ENCODE measurements around the gene CLN6.
"Not testable (repeated sequence)": the region's sequence is repeated elsewhere in the genome, so short reads cannot be mapped to it uniquely, and the experiment has no call there.

CLN6 gene

DNA sequence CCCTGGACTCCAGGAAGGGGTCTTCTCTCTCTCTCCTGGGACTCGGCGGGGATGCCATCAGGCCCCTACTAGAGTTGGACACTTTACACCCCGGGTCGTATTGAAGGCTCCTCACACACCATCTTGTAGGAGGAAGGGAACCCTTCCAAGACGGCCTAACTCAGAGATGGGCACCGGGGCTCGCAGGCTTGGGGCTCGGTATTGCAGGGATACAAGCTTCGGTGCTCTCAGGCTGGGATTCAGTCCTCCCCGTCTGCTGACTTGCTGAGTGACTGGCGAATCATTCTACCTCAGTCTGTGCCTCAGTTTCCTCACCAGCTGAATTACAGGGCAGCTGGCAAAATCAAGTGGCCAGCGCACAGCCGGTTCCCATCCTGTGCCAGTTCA is 24.0 kb downstream of the CLN6 start:
- DNase-seq: no peak

DNA sequence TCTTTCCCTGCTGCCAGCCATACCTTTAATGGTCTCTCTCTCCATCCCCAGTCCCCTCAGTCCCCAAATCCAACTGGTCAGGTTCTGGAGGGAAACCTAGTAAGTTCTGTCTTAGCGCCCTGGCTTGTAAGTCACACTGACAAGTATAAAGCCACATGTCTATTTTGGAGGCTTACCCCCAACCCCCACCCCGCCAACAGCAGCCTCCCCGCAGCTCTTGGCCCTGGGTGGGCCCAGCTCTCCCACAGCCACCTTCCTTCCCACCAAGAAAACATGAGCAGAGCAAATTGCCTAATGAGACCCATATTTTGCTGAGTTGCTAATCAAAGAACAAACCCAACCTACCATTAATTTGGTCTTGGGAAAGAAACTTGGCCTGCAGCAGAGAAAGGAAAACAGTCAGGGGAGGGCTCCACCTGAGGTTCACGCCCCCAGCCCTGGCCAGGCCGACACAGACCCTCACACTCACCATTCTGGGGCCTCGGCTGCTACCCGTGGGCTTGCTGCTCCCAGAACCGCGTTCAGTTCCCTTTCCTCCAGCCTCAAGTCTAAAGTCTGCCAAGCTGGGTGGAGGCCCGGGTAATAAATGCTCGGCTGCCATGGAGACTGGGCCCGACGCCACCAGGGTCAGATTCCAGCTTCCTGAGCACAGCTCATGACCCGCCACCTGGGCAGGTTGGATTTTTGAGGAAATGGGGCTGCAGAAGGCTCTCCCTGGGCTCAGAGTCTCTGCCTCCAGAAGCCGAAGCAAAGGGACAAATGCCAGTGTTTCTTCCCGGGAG is 24.6 kb downstream of the CLN6 start, which contains the start of gene CALML4:
Gene CALML4, minus strand, starts transcription at position 557 of the 782 bp plus-strand sequence. Its CDS starts 85 bp downstream, at position 472.
- DNase-seq: no peak

DNA sequence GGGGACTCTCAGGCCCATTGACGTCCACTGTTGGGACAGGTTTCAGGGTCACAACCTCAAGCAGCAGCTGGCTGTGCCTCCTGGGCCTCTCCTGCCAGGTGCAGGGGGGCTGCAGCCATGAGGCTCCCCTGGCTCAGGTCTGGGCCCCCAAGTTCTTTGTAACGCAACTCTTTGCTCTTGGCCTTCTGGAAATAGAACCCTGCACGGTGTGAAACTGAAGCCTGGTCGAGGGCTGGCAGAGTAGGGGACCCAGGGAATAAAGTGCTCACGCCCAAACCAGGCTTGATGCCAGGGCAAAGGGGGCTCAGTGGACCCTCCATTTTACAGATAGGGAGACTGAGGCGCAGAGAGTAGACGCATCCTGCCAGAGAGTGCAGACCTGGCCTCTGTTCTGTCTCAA is 25.2 kb downstream of the CLN6 start:
- no peak for DNase-seq

DNA sequence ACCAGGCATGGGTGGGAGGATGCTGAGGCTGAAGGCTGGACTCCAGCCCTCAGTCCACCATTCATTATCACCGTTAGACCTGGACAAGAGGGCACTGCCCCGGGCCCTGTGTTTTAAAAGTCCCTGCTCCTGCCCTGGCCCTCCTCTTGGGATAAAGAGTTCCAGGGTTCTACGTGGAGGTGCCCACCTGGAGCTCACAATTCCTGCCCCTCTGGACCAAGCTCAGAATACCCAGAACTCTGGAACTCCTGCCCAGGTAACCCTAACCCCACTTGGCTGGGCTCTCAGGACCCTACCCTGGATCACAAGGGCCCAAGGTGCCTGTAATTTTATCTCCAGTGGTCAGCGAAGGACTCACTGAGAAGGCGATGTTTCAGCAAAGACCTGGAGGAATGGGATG is 25.6 kb downstream of the CLN6 start:
- DNase-seq: no peak

DNA sequence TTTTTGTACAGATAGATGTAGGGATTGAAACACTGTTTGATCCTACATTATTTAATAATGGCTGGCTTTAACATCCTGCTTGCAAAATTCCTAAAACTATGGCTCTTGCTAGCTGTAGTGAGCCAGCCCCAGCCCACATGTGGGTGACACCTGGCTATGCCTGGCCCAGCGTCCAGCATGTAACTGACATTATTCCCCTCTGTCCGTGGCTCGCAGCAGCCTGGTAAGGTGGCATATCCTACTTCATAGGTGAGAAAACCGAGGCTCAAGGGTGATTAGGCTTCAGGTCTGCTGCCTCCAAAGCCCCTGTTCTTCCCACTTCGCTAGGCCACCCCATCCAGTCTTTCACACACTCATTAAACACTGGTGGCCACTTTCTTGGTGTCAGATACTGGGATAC is 26.0 kb downstream of the CLN6 start:
- no peak for DNase-seq

DNA sequence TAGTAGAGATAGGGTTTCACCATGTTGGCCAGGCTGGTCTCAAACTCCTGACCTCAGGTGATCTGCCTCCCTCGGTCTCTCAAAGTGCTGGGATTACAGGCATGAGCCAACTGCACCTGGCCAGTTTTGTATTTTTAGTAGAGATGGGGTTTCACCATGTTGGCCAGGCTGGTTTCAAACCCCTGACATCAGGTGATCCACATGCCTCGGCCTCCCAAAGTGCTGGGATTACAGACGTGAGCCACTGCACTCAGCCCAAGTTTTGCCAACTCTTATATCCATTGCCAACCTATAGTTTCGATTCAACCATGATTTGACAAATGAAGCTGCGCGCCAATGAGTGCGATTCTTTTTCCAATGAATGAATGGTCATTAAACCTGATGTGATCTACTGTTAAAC is 26.5 kb downstream of the CLN6 start:
- DNase-seq: not testable (repeated sequence)

DNA sequence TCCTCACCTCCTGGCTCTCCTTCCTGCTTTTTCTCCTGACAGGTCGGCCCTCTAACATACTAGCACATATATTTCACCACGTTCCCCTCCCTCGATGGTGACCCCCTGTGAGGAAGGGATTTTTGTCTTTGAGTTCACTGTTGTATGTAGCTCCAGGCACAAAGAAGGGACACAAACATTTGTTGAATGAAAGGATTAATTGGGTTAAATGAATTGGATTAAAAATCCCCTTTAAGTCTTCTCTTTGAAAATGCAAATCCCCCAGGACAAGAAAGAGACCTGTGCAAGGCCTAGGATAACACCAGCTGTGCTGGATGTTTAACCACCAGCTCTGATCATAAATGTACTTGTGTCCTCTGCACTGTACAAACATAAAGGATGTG is 27.7 kb downstream of the CLN6 start:
- no peak for DNase-seq

DNA sequence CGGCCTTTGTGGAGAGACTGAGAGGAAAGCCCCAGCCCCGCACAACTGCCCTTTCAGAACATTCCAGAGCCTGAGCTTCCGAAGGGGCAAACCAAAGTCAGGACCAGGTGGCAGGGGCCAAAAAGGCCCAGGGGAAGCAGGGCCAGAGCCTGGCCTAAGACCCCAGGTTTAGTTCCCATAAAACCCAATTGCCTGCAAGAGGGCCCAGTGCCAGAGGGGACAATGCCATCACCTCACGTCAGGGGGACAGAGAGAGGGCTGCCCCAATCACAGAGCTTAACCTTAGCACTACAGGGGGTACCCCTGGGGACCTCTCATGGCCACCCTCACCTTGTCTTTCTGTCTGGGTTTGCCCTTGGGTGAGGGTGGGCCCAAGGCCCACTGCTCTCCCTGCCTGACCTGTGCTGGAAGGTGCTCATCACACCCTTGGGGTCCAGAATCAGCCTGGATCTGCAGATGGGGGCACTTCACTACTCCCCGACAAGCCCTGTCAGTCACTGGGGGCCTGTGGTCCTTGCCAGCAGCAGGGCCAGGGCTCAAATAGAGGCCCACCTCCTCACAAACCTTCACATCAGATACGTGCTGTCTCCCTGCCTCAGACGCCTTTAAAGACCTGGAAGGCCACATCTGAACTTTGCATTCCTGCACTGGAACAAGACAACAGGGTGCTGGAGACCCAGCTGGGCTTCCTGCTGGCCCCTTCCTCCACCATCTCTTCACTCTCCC is 28.2 kb downstream of the CLN6 start:
- no peak for DNase-seq

DNA sequence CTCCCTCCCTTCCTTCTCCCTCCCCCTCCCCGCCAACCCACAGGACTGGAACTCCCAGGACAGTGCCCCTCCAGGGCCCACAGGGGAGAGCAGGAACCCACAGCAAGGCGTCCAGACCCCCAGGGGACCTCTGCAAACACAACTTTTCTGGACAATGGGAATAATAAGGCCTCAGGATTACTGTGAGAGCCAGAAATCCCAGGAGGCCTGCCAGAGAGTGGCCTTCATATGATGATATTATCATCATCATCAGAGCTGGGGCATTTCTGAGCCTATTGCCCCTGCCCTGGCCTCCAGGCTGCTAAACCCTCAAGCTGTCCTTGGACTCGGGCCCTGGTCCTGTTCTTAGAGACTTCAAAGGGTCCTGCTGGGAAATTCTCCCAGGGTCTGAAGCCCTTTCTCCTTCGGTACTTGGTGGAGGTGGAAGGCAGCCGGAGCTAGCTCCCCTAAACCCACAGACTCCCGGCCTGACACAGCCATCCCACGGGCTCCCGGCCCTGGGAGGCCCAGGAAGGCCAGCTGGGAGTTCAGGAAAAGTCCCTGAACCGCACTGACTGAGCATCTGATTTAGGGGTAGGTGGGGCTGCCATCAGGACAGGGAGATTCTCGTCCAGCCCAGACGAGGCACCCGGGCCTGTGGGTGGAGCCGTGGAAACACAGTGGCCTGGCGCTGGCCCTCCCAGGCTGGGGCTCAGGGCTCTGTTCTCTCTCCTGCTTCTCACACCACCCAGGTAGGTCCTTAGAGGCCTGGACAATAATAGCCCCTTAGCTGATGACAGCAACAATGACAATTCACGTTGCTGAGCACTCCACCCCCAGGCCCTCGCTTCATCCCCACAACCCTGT is 29.3 kb downstream of the CLN6 start:
- no peak for DNase-seq

DNA sequence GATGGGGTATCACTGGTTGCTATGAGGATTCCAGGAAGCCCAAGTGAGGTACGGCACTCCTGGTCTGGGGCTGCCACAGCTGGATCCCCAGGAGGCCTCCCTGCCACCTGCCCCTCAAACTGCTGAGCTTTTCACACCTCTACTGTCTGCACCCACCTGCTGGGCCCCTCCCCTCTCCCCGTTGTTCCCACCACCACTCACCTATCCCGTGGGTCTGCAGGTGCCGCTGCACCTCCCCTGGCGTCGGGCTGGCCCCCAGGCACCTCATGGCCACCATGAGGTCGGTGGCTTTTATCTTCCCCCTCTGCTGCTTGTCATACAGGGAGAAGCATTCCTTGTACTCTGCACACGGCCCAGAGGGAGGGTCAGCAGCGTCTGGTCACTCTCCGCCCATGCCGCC is 30.2 kb downstream of the CLN6 start:
- no peak for DNase-seq

DNA sequence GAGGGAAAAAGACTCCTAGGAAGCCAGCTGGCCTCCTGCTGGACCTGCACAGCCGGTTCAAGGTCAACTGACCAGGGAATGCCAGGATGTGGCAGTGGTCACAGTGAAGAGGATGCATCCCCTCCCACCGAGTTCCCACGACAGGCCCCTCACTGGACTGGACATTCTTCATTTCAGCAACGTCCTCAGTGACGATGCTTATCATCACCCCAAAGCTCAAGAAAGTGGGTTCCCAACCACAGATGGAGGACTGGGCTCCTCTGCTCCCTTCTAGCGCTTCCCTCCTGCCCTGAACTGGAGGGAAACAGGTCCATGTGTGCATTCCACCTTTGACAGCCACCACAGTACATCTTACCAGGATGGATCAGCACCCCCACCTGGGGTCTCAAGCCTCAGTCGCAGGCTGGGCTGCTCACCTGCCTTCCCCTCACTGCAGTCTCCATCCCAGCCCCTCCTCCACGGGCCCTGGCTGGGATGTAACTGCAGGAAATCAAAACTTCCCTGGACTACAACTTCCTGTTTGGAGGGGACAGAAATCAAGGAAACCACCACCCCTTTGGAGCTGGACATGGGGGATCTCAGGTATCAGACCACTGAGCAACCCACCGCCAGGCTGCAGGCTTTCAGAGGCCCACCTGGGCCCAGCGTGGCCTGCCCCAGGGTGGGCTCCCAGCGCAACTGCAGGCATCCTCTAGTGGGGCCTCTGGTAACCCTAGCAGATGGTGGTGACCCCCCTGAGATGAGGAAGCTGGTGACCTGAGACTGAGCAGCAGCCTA is 31.7 kb downstream of the CLN6 start:
- DNase-seq: no peak

DNA sequence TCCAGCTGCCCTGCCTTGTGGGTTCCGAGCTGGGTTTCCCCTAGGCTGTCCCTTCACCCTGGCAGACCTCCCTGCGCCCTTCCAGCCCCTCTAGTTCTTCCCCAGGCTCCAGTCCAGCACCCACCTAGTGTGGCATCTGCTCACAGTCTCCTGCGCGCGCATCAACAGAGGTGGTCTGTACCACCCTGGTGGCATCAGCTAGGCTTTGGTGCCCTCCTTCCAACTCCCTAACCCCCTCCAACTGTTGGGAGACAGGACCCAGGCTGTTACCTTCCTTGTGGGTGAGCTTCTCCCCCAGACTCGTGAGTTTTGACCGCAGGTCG is 32.4 kb downstream of the CLN6 start:
- DNase-seq: no peak

DNA sequence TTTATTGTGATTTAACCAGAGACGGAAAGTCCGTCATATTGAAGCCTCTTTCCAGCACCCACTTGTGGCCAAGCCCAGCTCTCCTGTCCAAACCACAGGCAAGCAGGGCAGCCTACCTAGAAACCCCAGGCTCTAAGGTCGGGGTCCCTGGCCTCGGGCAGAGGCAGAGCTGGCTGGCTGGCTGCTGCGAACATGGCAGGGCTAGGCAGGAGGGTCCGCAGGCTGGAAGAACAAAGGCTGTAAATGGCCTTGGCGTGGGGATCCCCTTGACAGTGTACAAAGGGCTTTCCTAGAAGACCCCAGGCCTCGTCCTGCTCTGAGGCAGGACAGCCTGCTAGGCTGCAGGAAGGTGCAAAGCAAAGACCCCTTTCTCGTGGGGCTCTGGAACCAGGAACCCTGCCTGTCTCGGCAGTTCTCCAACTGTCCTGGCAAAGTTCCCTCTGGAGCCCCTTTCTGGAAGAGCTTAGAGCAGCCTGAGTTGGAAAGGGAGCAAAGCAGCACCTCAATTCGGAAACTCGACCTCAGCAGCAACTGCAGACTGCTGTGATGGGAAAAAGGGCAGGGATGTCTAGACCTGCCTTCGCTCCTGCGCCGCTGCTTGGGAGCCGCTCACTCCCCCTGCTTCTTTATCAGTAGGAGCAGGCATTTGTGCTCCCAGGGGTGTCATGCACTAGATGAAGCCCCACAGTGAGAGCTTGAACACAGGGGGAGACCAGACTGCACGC is 32.9 kb downstream of the CLN6 start:
- no peak for DNase-seq

DNA sequence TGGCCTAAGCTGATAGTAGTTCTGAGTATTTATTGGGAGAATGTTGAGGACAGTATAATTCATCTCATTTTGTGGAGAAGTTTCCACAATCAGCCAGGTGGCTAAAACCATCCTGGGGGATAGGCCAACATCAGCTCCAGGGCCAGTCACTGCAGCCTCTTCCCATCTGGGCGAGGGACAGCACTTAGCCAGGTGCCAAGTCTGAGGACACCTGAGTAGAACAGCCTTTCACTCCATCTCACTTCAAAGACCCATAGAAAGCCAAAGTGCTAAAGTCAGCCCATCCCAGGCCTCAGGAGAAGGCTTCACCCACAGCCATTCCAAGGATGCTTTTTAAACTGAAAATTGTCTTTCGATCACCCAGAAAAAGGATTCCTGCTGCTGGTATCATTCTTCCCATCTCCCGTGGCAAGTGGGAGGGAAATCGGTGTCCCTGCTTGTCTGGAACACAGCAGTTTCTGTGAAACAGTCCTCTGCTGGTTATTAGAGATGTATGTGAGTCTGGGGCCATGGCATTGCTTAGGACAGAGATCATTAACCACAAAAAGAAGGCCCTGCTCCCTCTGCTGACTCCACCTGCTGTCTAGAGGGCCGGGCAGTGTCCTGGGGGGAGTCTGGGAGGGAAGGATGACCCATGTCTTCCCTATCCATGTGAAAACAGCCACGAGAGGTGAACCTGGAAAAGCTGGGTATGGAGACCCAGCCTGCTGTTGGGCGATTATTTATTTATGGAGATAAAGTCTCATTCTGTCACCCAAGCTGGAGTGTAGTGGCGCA is 34.0 kb downstream of the CLN6 start:
- DNase-seq: no peak

DNA sequence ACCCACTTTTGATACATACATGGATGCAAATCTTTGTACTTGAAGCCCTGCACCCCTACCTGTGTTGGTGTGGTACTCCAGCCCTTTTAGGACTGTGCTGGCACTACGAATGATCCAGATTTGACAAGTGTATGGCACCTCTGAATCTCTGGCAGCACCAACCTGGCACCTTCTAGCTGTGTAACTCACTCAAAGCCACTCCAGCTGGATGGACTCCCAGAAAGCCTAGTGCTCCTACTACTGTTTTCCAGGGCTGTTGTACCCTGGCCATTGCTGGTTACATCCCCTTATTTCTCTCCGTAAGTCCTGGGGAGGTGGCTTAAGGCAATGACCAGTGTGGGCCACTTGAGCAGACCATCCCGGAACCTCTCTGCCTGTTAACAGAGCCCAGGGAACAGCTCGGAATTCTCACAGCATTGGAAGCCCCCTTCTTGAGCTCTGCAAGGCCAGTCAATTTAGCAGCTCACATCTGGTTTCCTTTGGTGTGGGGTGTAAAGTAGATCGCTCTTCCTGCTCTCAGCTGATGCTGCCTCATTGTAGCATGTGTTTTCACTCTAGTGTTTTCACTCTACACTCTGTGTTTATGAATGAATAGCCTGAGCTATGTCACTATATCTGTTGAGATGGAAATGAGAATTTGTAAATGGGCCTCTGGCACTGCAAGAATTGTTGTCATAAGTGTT is 36.6 kb downstream of the CLN6 start:
- no peak for DNase-seq

DNA sequence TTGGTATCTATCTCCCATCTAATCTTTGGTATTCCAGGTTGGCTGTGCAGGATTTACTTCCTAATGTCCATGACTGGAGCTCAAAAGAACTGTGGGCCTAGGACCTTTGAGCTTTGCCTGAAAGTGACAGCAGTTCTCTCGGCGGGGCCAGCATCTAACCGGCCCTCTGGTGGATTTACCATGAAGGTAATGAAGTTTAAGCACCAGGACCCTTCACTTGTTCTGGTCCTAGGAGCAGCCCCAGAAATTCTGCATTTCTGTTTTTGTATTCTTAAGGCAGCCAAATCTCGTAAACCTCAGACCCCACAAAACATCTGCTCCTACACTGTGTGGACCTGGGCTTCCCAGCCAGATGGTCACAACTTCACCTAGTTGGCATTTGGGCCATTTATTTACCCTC is 37.4 kb downstream of the CLN6 start:
- no peak for DNase-seq

DNA sequence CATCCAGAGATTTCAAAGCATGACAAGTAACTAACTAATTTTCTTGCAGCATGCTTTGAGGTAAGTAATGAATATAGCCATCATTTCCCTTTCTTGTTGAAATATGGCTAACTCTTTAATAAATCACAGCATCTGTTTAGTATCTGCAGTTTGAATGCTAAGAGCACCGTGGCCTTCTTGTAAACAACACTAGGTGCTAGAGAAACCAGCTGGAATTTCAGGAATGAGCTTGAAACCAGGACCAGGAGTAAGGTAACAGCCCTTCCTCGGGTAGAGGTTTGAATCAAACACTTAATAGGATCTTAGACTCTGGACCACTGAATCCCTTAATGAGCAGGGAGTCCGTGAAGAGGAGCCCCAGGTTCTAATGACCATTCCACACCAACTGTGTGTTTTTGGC is 38.0 kb downstream of the CLN6 start:
- DNase-seq: no peak

DNA sequence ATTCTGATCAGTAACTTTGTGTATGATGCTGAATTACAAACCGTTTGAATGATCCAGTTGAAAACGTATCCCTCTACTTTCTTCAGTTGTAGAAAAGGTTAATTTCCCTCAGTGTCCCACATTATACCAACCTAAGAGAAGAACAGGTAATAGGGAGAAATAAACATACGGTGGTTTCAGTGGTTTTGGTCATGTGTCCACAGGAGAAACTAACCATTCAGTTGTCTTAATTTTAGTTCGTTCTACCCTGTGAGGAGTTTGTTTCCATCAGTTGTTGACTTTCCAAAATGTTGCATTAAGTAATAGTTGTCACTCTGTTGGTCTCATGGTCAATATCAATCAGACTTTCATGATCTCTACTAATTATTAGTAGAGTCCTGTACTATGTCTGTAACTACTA is 39.5 kb downstream of the CLN6 start:
- no peak for DNase-seq

DNA sequence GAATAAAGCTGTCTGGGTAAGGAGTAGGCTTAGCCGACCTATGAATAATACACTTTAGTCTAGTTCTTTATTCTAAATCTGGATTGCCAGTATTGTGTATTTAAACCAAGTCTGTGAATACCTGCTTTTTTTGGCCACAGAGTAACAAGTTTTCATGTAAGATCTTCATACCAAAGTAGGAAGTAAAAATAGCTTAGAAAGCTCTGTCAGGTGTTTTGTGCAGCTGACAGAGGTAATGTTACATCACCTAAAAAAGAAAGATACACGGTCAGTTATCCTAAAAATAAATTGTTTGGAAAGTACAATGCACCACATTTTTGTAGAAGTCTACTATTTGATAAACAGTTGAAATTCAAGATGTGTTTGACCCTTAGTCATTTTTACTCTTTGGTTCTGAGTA is 40.9 kb downstream of the CLN6 start:
- DNase-seq: no peak

DNA sequence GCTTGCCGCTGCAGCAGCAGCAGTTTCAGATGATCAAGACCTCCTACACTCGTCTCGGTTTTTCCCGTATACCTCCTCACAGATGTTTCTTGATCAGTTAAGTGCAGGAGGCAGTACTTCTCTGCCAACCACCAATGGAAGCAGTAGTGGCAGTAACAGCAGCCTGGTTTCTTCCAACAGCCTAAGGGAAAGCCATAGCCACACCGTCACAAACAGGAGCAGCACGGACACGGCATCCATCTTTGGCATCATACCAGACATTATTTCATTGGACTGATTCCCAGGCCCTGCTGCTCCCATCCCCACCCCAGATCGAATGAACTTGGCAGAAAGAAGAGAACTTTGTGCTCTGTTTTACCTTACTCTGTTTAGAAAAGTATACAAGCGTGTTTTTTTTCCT is 42.0 kb downstream of the CLN6 start:
- DNase-seq: no peak
